ENCODE data around the gene MAGI2.
"Not testable (repeated sequence)": the region's sequence is repeated elsewhere in the genome, so short reads cannot be mapped to it uniquely, and the experiment has no call there.

The MAGI2 gene

DNA sequence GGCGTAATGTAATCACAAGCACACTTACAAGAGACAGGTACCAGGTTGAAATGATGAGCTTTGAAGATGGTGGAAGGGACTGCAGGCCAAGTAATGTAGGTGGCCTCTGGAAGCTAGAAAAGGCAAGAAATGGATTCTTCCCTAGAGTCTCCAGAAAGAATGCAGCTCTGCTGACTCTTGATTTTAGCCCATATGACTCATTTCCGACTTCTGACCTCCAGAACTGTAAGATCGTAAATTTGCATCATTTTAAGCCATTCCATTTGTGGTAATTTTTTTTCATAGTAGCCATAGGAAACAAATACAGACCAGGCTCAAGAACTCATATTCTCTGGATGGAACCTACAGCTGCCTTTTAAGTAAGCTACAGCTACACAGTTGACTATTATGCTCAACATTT lies 315.5 kb downstream of the MAGI2 start:
- DNase-seq = no peak

DNA sequence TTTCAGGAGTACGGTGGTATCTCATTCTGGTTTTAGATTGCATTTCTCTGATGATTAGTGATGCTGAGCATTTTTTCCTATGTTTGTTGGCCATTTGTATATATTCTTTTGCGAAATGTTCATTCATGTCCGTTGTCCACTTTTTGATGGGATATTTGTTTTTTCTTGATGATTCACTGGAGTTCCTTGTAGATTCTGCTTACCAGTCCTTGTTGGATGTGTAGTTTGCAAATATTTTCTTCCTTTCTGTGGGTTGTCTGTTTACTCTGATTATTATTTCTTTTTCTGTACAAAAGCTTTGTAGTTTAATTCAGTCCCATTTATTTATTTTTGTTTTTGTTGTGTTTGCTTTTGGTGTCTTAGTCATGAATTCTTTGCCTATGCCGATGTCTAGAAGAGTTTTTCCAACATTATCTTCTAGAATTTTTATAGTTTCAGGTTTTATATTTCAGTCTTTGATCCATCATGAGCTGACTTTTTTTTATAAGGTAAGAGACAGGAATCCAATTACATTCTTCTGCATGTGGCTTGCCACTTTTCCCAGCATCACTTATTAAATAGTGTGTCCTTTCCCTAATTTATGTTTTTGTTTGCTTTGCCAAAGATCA lies 320.5 kb downstream of the MAGI2 start:
- DNase-seq = no peak

DNA sequence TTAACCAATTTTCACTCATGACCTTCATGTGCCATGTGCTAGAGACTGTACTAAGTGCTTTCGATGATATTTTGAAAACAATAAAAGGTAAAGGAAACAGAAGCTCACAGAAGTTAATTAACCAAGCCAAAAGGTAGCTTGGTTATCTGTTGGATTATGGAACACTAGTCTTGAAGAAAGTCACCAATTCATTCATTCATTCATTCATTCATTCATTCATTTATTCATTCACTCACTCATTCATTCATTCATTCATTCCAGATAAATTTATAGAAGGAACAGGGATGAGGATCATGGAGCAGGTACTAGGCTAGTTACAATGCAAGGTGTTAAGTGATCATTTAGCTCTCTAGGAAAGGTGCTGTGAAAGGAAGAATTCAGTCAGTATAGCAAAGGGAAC lies 322.8 kb downstream of the MAGI2 start:
- DNase-seq = no peak

DNA sequence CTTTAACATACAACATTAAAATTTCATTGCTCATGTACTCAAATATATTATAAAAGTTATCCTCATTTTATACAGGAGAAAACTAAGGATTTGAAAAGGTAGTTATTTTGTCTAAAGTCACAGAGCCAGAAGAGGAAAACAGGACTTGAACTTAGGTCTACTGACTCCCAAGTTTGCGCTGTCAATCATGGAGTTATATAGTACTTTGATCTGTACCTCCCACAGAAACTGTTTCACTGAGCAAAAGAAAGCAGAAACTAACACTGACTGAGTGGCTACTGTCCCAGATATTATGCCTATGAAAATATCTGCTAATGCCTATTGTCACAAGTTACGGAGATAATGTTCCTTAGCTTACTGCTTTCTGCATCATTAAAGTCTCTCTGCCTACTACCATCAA lies 329.1 kb downstream of the MAGI2 start:
- no peak for DNase-seq

DNA sequence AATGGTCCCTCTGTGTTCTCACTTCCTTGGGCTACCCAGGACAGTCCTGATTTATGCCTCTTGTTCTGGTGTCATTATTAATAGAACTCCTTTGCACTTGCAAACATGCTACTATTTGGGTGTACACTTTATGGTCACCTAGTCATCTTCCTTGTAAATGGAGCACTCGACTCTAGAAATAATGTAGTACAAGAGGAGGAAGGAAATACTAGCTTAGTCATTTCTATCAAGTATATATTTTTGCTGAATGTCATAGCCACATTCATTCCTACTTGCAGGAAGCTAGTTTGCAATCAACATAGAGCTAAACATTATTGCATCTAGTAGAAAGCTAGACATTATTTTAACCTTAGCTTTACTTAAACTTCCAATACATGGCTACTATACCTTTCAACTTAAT lies 335.3 kb downstream of the MAGI2 start:
- no peak for DNase-seq

DNA sequence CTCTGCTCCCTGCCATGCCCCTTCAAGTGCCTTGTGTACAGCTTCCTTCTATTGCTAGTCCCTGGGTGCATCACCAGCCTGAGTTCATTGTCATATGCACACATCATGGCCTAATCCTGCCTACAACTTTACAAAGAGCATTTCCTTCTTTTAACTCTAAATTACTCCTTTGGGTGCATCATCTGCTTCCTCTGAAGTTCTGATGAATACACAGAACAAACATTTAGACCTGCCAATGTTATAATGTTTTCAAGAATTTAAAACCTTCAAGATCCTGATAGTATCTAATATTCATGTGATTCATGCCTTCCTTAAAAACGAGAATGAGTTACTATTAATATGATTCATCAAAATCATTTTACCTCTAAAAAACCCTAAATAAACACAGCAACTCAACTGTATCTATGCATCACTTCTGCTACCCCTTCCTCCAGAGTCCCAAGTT lies 357.1 kb downstream of the MAGI2 start:
- no peak for DNase-seq

DNA sequence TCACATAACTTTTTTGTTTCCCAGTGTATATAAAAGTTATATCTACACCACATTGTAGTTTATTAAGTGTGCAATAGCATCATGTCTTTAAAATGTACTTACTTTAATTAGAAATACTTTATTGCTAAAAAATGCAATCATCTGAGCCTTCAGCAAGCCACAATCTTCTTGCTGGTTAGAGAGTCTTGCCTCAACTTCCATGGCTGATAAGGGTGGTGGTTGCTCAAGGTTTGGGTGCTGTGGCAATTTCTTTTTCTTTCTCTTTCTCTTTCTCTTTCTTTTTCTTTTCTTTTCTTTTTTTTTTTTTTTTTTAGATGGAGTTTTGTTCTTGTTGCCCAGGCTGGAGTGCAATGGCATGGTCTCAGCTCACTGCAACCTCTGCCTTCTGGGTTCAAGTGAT lies 360.0 kb downstream of the MAGI2 start:
- no peak for DNase-seq

DNA sequence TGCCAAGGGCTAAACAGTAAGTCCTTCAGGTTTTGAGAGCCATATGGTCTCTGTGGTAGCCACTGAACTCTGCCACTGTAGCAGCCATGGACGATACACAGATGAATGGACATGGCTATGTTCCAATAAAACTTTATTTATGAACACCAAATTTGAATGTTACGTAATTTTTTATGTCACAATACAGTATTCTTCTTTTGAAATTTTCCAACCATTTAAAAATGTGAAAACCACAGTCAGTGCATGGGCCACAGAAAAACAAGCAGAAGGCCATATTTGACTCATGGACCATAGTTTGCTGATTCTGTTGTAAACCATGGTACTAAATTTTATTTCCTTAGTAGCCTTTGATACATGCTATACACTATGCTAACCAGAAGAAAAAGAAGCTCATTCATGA lies 361.8 kb downstream of the MAGI2 start:
- no peak for DNase-seq

DNA sequence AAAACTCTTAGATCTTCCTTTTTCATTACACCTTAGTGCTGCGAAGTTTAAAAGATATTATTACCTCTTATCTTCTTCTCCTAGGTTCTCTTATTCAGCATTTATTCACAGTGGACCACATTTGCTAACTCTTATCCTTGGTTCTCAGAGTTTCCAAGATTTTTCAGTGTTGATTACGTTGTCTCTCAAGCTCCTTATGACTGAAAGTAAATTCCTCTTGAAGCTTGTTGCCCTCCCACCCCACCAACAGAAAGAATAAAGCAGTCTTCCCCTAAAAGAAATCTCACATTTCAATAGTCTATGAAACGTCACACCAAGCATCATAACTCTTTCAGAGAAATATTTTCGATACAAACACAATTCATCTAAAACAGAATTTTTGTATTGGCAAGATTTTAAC lies 362.5 kb downstream of the MAGI2 start:
- no peak for DNase-seq

DNA sequence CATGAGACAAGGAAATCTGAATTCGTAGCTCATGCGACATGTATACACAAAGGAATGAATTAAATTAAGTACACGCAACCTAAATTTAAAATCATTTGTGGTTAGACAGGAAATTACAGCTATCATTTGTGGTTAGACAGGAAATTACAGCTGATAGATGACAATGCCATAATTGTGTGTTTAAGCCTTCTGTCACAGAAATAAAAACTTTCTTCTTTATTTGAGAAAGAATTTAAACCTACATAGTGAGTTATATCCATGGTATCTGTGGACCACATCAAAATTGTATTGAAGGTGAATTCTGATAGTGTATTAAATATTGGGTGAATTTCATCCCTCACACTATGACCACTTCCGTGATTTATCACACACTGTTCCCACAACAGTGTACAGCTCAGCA lies 362.9 kb downstream of the MAGI2 start:
- no peak for DNase-seq

DNA sequence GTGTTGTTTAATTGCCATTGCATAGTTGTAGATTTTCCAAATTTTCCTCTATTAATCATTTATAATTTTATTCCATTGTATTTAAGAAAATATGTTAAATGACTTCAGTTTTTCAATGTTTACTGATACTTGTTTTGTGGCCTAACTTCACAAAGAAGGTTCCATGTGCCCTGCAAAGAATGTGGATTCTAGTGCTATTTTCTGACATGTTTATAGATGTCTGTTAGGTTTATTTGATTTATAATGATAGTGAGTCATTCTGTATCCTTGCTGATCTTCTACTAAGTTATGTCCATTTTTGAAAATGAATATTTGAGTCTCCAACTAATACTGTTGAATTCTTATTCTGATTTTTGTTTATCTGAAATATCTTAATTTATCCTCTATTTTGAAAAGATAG lies 369.0 kb downstream of the MAGI2 start:
- DNase-seq = no peak

DNA sequence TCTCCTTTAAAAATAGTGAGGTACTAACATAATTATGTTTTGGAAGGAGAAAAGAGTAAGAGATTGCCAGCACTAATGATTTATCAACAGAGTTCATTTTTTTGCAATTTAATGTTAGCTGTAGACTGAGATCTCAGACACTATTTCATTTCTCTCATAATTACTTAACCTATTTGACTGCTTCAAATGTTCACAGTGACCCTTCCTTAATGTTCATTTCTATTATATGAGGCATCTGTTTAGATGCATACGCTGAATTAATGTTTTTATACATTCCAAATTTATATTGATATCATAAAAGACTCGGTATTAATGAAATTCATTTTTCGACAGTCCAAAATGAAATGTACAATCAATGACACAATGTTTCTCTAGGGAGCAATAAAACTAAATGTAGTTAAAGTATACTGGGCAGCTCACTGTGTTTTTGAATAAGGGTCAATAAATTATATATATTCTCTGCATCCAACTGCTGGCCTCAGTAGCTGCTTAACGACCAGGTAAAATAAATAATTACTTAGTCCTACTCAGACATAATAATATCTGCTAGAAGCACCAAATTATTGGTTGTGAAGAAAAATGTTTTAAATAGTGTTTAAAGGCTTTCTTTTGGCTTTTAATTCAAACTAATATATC lies 373.4 kb downstream of the MAGI2 start:
- DNase-seq = no peak

DNA sequence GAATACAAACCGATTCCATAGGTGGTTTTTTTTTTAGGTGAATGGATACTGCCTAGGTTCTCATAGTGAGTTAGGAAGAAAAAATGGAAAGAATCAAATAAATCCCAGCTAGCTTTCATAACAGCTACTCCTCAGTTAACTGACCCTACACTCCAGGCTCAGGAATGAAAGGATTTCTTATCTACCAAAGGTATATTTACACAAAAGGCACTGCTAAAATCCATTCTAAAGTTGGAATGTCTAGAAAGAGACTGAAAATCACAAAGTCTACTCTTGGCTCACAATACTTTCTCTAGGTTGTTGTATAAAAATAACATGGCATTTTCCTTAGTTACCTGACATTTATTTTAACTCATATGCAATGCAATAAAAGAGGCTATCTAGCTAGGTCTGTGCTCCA lies 375.2 kb downstream of the MAGI2 start:
- no peak for DNase-seq

DNA sequence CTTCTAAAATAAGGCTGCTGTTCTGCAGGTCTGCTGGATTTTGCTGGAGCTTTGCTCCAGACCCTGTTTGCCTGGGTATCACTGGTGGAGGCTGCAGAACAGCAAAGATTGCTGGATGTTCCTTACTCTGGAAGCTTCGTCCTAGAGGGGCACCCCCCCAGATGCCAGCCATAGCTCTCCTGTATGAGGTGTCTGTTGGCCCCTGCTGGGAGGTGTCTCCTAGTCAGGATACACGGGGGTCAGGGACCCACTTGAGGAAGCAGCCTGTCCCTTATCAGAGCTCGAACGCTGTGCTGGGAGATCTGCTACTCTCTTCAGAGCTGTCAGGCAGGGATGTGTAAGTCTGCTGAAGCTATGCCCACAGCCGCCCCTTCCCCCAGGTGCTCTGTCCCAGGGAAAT lies 382.3 kb downstream of the MAGI2 start:
- DNase-seq = not testable (repeated sequence)

DNA sequence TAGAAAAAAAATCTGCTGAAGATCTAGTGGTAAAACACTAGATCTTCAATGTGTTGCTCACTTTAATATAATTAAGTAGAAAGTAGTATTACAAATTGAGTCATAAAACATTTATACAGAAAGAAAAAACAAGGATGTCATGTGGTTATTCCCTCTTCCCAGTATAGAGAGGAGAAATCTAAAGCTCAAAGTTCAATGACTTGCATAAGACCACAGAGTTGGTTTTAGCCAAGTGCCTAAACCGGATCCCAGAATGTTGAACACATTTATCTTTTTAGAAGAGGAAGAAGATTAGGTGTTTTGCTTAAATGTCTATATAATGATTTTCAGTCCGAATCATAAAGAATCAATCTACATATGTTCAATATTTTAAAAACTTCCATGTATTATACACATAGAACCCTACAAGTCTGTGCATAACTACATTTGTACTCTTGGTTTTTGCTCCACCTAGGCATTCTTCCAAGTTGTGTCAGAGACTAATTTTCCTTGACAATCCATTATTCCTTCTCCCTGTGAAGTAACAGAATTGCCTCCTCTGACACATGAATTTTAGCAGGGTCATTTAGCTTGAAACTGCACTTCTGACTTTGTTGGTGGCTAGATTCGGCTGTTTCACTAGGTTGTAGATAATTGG lies 389.2 kb downstream of the MAGI2 start:
- DNase-seq = no peak

DNA sequence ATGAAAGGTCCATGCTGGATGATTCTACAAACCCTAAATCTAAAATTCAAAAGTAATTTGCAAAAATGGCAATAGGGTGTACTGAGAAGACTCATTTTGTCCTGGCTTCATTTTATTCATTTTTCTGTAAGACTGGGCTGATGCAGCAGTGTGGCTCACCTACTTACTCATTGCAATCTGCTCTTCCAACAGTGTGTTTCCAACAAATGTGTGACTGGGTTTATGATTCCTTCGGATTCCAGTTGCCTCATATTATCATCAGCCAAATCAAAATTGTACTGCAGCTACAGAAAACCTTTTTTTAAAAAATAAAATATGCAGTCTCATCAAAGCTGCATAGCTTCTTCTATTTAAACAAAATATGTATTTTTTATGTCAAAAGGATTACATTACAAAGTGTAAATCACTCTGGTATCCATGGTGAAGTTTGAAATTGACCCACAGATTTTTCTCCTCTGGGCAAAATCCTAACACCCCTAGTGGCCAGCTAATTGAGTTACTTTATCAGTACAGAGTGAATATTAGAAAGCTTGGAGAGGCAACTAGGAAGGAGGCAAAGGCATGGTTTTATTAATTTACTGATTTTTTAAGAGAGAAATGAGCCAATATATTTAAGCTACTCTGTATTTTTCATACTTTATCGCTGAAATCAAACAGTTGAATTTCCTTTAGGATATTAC lies 390.3 kb downstream of the MAGI2 start:
- no peak for DNase-seq

DNA sequence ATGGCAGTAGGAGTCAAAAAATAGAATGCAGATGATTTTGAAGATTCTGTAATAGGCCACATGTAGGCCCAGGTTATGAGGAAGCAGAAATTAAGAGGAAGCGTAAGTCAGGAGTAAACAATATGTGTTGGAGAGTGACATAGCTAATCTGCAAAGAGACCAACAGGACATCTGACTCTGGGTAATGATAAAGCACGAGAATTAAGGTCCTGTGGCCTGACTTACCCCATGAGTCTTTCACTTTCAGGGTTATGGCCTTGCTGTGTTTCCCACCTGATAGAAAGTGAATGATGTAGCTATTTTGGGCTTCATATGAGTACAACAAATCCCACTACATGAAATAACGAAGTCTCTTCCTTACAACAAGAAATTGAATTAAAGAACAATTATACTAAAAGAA lies 393.0 kb downstream of the MAGI2 start:
- DNase-seq = no peak

DNA sequence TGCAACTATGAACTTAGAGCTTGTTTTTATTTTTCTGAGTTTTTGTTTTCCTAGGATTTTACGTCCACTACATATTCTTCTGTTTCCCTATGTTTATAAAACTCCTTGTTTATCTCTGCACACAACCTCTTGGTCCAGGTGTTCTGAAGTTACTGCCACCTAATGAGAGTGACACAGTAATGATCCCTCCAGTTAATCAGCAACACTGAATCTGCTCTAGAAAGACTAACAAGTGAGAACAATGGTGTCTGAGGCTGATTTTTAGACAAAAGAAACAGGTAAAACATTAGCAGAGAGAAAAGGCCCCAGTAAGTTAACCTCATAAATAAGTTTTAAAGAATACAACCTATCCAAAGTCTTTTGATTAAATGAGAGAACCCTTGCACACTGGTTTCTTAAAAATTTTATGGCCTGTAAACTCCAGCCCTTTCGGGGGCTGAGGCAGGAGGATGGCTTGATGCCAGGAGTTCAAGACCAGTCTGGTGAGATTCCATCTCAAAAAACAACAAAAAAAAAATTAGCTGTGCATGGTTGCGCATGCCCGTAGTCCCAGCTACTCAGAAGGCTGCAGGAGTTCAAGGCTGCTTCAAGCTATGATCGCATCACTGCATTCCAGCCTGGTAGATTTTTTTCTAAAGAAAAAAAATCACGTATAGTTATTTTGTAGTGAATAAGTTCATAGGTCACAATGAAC lies 397.6 kb downstream of the MAGI2 start:
- DNase-seq = no peak

DNA sequence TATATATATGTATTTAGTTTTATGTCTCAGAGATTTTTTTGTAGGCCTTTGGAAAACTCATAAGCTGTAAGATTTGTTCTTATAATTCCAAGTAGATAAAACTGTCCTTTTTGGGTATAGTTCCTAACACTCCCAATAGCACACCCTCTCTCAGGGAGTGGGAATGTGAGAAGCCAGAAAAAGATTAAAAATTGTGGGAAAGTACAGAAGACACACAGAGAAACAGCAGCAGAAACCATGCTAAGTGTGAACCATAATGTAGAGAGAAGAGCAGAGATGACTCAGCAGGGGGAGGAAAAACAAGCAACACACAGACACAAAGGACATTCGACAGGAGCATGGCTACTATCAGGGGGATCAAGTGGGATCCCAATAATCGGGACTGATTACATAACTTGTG lies 401.6 kb downstream of the MAGI2 start:
- DNase-seq = no peak

DNA sequence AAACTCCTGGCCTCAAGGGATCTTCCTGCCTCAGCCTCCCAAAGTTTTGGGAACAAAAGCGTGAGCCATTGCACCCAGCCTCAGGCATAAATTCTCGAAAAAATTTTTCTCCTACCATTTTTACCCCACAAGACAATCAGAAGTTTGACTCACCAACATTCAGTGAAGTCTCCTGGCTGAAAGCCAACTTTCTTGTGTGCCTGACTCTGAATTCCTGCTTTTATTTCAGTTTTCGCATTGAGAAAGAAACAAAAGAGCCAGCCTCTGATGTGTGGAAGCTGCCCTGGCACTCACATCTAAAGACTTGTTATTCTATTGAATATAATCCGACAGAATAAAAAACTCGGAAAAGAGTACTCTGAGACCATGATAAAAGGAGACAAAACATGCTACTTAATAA lies 402.9 kb downstream of the MAGI2 start:
- DNase-seq = no peak

DNA sequence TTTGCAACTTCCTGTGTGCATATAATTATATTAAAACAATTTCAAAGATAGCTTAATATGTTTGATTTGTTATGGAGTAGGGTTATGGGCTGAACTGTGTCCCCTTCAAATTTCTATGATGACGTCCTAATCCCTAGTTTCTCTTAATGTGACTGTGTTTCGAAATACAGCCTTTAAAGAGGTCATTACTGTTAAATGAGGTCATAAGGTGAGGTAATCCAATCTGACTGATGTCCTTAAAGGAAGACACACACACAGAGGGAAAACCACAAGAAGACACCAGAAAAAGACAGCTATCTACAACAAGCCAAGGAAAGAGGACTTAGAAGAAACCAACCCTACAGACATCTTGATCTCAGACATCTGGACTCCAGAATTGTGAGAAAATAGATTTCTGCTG lies 407.4 kb downstream of the MAGI2 start:
- DNase-seq = no peak

DNA sequence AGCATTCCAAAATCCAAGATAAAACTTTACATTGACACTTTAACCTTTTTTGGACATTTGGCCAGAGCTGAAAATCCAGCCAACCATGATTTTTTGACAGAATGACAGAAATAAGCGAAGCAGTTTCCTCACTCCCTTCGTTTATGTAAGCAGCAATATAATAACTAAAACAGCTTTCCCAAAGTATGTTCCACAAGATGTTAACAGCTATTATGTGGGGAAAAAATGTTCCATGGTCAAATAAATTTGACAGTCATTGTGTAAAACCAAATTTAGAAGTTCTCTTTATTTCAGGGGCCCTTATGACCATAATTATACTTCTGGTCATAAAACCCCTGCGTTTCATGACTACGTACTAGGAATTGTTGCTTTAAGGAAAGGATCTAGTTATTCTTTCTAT lies 416.5 kb downstream of the MAGI2 start:
- DNase-seq = no peak

DNA sequence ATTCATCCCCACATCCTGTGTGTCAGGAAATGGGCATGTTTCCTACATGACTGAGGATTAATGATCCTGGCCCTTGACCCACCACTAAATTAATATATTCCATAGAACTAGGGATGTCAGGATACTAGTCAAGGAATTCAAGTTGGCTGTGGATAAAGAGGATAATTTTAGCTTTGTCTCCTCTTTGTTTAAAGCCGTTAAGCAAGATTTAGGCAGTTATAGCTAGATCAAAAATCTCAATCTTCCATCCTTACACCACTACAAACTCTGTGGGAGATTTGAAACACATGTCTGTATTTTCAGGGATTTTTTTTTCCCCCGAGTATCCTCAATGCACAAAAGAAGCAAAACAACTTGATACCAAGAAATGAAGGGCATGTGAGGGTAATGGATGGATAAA lies 417.1 kb downstream of the MAGI2 start:
- DNase-seq = no peak

DNA sequence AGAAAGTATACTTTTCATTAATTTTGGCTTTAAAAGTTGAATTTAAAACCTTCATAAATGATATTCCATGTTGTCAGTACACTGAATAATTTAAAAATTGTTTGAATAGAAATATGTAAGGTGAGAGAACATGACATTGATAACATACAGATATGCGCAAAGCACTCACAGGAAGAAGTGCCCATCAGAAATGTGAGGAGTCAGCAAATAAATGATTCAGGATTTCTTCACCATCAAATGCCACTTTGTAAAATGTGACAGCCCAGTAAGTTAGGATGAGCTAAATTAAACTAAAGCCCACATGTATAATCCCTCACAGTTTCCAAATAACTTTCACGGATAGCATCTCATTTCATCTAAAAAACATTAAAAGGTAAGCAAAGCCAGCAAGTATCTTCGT lies 417.6 kb downstream of the MAGI2 start:
- DNase-seq = no peak
